Fibroblast of skin of left biceps (primary cell): ENCODE results near the gene CASD1.

Experiments used
- DNase-seq, 2 experiments: peaks; one replicate each; pipeline ENCODE4 v3.0.0-alpha.2; 2013; ENCODE audit warnings: low read depth in 2 of 2

Gene CASD1

DNA sequence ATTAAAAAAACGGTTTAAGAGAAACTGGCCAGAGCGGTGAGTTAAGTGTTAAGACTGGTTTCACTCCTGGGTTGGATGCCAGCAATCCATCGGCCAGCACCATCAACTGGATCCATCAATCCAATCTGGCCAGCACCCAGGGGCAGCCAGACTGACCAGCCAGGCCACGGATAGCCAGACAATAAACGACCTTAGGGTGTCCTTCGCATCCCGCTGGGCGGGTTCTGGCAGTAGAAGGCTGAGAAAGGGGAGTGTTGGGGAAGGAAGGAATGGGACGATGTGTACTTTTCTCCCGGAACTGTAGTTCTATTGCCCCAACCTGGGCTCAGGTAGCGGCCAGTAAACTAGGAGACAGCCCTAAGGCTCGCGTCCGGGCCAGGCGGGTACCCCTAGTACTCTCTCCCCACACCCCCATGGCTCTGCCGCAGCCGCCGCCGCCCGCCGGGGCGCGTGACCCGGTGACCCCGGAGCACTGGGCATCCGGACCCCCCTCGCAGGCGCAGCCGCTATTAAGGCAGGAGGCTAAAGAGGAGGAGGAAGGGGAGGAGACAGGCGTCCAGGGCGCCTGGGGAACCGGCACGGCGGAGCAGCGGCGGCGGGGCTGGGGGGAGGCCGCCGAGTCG is at the start of gene CASD1:
TSS of gene CASD1 (plus strand) at position 546 of the 623 bp plus-strand sequence. CDS start 276 bp downstream, outside the sequence.
- no peak for DNase-seq

DNA sequence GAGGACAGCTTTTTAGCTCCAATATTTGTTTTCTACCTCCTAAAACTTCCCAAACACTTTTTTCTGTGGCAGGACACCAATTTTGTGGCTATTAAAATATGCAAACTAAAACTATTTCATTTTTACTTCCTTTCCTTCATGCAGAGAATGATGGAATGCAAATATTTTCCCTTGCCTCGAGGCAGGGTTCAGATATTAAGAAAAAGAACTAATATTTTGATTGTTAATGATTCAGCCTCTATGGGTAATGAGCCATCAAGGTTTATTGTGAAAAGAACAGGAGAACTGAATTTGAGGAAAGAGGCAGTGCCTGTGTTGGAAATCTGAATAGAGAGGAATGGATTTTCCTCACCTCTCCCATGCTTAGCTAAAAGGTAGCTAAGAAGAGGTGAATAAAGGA is 43.1 kb upstream of the CASD1 start:
- no peak for DNase-seq

DNA sequence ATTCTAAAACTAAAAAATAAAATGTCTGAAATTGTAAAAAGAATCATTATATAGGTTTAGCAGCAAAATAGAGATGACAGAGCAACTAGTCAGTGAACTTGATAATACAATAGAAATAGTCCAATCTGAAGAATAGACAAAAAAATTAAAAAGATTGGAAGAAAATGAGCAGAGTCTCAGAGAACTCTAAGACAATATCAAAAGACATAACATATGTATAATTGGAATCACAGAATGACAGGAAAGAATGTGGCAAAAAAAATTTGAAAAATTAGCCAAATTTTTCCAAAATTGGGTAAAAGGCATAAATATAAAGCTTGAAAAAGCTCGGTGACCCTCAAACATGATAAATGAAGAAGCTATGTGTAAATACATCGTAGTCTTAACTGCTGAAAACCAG is 38.0 kb upstream of the CASD1 start:
- DNase-seq: no peak

DNA sequence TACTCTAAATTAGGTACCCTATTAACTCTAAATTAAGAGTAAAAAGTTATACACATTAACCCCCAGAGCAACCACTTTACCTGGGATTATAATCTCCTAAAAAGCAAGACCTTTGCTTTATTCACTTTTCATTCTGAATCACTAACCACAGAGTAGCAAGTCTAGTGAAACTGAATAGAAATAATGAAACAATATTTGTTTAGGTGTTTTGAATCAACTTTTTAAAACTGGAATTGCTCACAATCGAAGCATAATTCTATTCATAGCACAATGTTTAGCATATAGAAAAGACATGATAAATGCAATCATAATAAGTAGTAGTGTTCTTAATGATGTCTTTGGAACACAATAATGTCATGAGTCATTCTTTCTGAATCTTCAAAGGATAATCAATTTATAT is 37.0 kb upstream of the CASD1 start:
- no peak for DNase-seq

DNA sequence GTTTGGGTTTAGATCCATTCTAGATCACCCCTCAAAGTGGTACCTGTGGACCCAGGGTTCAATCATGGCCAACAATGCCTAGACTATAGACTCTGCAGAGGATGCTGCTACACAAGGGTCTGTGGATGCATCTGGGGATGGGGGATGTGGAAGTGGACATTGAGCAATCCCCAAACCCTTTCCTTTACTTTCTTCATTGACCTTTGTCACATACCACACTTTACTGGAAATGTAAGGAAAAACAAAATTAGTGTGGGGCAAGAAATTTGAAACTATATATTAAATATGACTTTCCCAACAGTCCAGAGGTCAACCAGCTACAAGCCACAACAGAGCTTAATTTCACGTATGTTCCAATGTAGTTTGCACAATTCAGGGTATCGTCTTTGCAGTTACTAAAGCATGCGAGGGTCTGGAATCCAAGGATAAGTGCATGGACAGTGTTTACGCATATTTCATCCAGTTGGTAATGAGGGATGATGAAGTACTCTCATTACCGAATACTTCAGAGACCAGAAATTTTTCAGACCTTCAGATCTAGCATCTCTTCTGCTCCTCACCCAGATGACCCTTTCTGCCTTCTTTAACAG is 33.3 kb upstream of the CASD1 start:
- DNase-seq: no peak

DNA sequence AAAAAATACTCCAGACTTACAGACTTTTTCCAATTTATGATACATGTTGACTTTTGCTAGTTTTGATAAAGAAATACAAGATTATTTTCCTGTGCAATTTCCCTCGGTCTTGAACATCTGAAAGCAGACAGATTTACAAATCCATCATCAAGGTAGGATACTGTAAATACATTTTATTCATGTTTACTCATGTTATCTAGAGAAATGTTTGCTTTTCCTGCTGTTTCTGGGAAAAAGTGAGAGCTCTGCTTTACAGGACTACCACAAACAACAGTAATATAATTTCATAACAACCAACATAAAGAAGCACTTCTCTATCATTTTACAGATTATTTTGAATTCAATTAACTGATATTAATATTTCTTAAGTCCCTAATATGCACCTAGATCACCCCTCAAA is 31.7 kb upstream of the CASD1 start:
- DNase-seq: no peak

DNA sequence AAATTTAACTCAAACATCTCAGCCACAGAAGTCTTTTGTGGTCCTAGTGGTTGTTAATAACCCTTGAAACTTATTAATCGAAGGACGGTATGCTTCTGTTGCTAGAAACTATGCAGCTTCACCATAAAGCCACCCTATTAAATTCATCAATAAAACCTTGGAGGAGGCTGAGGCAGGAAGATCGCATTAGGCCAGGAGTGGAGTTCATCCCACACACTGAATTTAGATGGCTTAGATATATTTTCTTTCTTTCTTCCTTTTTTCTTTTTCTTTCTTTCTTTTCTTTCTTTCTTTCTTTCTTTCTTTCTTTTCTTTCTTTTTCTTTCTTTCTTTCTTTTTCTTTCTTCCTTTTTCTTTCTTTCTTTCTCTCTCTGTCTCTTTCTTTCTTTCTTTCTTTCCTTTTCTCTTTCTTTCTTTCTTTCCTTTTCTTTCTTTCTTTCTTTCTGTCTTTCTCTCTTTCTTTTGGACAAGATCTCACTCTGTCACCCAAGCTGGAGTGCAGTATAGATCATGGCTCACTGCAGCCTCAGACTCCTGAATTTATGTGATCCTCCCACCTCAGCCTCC is 30.9 kb upstream of the CASD1 start:
- no peak for DNase-seq

DNA sequence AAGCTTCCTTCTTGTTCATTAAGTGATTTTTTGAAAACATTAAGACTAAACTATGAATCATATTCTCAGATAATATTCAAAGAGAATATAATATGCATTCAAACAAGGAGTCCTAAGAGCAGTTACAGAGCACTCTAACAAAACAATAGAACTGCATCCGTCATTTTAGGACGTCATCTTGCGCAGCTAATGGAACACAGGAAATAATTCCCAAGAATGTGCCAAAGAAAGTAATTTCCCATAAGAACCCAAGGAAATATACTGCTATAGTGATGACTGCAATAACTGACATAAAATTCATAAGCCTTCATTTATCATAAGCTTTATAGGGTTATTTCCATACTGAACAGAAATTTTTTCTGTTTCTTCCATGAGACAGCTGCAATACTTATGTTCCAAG is 28.3 kb upstream of the CASD1 start:
- DNase-seq: no peak

DNA sequence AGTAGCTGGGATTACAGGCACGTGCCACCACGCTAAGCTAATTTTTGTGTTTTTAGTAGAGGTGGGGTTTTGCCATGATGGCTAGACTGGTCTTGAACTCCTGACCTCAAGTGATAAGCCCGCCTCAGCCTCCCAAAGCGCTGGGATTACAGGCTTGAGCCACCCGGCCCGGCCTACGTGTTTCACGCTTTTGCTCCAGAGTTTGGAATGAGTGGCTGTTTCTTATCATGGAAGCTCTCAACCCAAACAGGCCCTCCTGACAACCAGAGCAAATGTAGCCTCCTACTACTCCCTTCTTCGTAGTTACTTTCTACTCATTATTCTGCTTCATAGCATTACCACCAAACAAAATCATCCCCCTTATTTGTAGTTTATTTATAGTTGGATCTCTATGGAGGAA is 26.8 kb upstream of the CASD1 start:
- no peak for DNase-seq

DNA sequence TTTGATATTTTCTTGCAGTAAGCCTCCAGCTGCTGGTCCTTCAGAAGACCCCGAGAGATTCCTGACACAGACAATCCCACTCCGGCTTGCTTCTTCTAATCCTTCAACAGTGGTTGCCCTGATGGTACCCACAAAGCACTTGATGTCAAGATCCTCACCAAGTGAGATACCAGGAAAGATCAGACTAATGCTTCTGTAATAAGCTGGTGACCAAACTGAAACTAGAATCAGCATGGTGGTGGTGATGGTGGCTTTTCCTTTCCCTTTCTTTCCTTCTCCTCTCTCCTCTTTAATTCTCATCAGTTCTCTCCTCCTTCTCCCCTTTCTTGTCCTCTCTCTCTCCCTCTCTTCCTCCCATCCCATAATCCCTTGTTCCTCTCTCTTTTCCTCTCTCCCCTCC is 25.8 kb upstream of the CASD1 start:
- DNase-seq: no peak

DNA sequence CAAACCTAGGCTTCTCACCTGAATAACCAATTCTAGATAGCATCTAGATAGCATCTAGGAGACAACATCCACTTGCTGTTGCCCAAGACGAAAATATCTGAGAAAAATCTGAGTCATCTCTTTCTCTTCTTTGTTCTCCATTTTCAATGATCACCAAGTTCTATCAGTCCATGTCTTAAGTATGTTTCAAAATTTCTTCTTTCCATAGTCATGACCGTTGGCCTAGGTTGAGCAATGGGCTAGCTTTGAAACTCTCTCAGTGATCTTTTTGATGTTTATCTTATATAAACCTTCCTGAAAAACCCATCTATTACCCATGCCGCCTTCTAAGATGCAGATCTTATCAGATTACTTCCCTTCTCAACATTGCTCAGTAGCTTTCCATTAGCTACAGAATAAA is 23.4 kb upstream of the CASD1 start:
- DNase-seq: no peak

DNA sequence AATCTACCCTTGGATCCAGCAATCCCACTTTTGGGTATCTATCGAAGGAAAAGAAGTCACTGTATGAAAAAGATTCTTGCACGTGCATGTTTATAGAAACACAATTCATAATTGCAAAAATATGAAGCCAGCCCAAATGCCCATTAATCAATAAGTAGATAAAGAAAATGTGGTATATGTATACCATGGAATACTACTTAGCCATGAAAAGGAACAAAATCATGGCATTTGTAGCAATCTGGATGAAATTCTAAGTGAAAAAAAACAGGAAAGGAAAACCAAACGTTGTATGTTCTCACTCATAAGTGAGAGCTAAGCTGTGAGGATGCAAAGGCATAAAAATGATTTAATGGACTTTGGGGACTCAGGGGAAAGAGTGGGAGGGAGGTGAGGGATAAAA is 18.2 kb upstream of the CASD1 start:
- no peak for DNase-seq

DNA sequence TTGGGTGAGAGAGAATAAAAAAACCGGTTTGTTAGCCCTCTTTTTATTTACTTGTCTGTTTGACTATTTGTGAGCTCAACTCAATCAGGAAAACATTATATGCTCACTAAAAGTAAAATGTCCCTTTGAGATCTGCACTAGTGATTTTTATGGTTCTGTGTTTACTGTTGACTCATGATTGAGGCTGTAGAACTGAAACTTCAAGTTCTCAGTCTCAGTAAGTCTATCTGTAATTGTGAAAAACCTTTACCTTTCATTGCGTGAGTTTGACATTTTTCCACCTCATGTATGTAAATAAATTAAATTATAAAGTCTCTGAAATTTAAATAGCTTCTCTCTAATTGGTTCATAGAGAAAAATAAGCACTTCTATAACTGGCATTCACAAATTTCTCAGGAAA is 17.0 kb upstream of the CASD1 start:
- no peak for DNase-seq

DNA sequence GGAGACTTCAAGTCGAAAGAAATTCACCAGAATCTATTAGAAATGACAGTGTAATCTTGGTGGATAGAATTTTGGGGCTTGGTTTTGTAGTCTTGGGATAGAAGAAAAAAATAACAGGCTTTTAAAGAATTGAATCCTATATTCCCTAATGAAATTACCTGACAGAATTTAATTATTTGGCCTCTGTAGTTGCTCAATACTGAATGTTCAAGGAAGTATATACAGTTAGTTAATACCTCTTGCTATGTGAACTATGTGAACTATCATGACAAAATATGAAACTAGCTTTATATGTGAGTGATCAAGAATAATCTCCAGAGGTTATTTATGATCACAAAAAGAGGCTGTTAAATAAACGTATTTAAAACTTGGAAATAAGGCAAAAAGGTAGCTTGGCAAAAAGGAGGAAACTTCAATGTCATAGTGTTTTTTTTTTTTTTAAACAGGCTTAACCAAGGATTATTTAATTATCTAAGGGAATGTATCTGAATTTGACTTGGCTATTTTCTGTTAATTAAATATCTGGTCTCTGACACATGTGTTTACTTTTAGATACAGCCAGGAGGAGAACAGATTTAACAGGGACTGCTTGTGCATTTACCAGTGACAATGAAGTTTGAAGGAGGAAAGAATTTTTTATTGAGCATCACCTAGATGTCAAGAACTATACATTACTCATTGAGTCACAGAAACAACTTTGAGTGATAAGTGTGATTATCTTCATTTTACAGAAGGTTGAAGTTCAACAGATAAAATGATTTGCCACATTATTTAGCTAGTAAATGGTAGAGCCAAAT is 11.5 kb upstream of the CASD1 start:
- DNase-seq: no peak

DNA sequence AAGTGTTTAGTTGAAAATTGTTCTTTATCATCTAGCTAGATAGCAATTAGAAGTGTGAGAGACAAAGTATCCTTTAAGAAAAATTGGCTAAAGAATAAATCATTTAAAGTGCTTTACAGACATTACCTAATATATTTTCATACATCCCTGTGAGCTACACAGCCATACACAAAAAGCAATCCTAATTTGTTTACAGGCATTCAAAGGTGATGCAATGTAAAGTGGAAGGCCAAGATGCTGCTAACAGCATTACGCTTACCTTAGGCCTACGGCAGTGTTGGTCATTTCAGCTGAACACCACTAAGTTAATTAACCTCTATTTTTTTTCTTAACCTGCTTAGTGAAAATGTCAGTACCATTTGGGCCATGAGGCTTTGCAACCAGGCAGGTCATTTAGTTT is 10.7 kb upstream of the CASD1 start:
- no peak for DNase-seq

DNA sequence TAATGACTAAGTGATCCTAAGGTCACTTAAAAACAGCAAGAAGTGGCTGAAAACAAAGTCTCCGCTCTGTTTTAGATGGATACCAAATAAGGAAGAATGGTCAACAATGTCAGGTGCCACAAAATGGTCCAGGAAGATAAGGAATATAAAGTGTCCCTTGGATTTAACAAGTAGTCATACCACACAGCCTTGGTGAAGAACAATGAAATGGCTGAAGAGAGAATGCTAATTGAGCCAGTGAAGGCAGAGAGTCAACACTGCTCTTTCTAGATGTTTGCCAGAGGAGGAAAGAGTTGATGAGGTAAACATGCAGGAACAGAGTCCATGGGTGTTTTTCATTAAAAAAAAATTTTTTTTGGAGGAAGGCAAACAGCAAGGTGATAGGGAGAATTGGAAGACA is 2.1 kb upstream of the CASD1 start:
- DNase-seq: no peak

DNA sequence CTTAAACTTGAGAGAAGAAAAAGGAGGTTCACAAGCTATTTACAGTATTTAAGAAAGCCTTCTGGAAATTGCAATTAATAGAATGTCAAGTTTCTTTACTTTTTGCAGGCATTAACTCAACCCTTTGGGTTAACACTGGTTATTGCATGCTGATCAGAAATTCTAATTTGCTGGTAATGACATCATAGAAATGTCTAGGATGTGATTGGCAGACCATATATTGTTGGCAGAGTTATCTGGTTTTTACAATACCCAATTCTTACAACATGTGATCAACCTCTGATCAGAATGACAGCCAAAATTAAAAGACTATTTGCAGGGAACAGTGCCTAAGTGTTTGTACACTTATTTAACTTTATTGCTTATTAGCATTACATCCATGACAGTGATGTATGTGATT is 1.6 kb upstream of the CASD1 start:
- no peak for DNase-seq

DNA sequence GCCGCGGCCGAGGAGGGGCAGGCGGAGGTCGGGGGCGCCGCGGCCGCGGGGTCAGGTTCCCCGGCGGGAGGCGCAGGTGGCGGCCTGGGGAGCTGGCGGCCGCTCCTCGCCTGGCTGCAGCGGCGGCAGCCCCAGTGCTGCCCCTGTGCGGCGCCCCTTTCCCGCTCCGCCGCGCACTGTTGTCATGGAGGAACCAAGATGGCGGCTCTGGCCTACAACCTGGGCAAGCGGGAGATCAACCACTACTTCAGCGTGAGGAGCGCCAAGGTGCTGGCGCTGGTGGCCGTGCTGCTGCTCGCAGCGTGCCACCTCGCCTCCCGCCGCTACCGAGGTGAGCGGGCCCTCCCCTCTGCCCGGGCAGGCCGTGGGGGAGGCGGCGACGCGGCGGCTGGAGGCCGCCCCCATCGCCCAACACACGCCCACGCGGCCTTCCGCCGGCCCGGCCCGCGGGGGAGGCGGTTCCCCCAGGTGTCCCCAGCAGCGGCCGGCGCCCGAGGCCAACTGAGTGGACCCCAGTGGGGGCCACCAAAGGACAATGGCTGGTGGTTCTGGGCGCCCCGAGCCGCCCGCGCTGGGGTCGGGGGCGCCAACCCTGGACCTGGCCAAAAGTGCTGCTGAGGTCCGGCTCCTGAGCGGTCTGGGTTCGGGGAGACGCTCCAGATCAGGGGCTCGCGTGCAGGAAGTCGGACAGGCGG is 425 bp downstream of the CASD1 start:
- DNase-seq: peak in 1 of 2 experiments; percentile 20

DNA sequence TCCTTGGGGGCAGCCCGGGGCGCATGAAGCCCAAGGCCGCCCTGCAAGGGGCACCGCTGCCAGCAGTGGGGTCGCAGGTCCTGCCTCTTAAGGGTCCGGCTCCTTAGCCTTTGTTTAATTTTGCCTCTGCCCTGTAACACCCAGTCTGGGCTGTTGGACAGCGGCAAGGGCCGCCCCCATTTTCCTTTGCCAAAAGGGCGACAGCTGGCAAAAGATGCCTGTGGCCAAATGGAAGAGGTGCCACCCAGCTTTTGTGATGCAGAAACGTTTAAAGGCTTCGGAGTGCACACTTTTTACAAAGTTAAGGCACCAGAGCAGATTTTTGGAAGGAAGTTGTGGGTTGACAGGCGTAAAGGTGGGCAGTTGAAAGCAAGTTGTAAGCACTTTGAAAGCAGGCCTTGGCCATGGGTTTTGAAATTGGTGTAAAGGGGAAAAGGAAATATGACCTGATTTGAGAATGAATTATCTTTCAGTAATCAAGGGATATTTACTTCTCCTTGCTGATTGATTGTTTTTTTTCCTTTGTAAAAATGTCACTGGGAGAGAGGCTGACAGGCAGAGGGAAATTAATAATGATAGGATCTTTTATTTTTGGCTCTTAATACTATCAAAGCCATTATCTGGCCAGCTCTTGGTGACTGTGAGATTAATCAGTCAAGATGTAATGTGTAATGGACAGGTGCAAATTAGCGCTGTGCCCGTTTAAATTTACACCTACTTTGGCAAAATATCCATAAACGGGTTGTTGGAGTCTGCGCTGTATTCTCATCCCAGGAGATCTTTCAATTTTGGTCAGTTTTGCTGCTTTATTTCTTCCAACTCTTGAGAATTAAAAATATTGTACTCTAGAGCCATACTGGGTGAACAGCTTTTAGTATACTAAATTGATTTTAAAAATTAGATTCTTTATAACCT is 1.2 kb downstream of the CASD1 start:
- DNase-seq: no peak

DNA sequence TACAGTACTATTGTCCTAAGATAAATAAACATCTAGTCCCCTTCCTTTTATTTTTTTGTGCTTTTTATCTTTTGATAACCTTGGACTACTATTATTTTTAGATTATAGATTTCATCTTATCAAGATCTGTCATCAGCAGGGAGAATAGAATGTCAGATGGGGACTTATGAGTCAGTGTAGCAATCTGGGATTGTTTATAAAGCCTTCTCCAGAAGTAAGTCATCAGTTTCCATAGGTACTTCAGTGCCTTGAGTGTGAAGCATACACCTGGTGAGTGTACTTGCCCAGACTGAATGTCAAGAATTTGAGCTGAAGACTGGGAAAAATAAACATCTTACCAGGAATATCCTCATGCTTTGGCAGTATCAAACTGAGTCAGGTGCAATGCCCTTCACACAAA is 2.1 kb downstream of the CASD1 start:
- DNase-seq: no peak
